RCC 7860 (cell line): ENCODE results near the gene BATF.

Experiments used
- DNase-seq: peaks from one replicate; pipeline ENCODE4 v3.0.0-alpha.2; 2015; ENCODE audit warnings: low spot score
- FAIRE-seq: peaks from 2 replicates; lab custom pipeline; 2012; peaks lifted over from hg19 to GRCh38; lab: Jason Lieb, UNC

BATF gene

GRCh38 chr14:75499084-75499875, 23.0 kb upstream of the BATF start:
- FAIRE-seq (no peak), DNase-seq (no peak)

- FAIRE-seq (no peak), DNase-seq (no peak)
Measured at GRCh38 chr14:75501080-75501479, 21.2 kb upstream of the BATF start.

DNA sequence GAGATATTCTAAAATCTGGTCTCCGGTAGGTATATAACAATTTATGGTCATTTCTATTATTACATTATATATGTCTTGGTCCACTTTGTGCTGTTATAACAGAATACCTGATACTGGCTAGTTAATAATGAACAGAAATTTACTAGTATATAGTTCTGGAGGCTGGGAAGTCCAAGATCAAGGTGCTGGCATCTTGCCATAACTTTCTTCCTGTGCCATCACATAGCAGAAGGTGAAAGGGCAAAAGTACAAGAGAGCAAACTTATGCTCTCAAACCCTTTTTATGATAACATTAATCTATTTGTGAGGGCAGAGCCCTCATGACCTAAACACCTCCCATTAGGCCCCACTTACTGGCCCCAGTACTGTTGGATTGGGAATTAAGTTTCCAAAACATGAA, 17.9 kb upstream of the BATF start:
- DNase-seq: no peak
- no peak for FAIRE-seq

GRCh38 chr14:75506930-75507329, 15.3 kb upstream of the BATF start:
- no peak for DNase-seq
- FAIRE-seq: no peak

DNA sequence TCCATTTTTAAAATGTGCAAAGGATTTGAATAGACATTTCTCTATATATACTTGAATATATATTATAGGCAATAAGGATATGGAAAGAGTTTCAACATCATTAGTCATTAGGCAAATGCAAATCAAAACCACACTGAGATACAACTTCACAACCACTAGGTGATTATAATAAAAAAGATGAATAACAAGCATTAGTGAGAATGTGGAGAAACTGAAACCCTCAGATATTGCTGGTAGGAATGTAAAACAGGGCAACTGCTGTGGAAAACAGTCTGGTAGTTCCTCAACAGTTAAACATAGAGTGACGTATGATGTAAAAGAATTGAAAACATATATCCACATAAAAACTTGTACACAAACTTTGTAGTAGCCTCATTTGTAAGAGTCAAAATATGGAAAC, 11.7 kb upstream of the BATF start:
- FAIRE-seq: no peak

GRCh38 chr14:75511201-75511600, 11.1 kb upstream of the BATF start:
- DNase-seq (no peak), FAIRE-seq (no peak)

More for the DNA sequence above, 11.7 kb upstream of the BATF start:
- no peak for DNase-seq

- FAIRE-seq (no peak), DNase-seq (no peak)
Measured at GRCh38 chr14:75513911-75514672, 8.2 kb upstream of the BATF start.

DNA sequence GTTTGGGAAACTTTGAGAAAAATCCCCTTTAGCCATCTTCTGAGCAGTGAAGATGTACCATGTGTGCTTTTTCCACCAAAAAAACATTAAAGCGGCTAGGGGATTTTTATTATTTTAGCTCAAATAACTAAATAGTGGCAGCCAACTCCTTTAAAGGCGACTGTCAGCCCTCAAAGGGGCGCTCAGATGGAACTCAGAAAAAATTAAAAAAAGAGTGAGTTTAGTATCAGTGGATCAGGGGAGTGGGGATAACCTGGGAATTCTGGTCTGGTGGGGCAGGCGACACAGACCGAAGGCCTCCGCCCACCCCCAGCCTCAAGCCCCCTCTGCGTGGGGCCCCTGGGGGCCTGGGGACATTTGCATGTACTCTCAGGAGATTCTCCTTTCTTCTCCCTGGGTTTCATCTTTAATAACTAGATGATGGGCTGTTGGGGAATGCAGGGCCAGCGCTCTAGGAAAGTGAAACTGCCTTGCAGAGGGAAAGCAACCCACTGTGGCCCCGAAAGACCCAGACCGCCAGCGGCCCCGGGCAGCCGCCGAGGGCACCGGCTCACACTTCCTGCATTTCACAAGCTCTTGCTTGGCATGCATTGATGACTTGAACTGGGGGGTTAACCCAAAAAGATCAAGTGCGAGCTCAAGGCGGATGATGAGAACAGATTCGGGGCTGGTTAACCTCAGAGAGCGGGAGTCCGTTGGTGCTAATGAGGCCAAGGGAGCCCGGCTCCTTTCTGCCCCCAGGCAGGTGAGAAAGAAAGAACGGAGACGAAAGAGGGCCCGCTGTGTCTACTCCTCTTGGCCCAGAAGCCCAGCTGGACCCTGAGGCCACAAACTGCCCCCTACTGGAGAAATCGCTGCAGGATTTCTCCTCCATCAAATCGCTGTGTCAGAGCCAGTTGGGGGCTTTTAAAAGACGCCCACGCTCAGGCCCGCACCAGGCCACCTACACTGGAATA, 7.3 kb upstream of the BATF start:
- FAIRE-seq (no peak), DNase-seq (no peak)

DNA sequence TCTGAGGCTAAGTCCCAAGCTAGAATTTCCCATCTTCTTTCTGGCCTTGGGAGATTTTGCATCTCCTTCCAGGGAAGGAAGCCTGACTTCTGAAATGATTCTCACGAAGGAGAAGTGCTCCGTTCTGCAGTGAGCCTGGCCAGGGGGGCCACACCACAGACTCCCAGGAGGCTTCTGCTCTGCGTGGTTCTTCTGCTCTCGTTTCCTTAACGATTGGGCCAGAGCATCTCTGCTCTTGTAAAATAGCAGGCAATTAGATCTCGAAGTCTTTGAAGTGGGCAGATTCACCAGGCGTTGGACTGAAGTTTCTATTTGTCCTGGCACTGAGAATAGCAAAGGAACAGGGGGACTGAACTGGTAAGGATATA, 6.7 kb upstream of the BATF start:
- DNase-seq (no peak), FAIRE-seq (no peak)

DNA sequence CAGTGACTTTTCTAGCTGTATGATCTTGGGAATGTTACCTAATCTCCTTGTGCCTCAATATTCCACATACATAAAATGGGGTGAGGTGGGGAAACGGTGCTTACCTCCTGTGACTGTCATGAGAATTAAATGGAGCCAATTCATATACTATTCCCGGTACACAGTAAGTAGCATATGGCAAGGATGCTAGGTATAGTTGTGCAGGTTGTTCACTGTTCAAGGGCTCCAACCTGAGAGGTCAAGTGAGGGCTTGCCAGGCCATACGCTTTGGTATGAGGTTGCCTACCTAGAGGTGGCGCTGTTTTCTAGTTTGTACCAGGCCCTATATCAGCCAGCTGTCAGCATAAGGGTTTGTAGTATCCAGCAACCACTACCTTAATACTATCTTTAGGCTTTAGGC, 3.6 kb upstream of the BATF start:
- no peak for FAIRE-seq
- no peak for DNase-seq

DNA sequence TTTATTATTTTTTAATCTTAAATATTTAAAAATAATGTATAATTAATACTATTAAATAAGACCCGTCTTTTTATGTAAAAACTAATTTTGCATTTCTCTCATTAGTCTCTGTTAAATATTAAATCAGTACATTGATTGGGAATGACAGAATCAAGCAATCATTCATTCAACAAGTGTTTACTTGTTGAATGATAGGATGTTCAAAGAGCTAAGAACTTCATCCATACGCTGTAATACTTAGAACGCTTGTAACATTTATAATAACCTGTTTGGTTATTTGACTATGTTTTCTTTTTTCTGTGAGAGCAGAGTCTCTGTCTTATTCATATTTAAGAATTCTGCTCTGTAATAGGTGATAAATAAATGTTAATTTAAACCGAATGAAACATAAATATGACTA, 2.9 kb upstream of the BATF start:
- FAIRE-seq: no peak
- no peak for DNase-seq

GRCh38 chr14:75519826-75520728, 2.2 kb upstream of the BATF start:
- DNase-seq (no peak), FAIRE-seq (no peak)

- DNase-seq (no peak), FAIRE-seq (no peak)
Measured at GRCh38 chr14:75520852-75521251, 1.4 kb upstream of the BATF start.

- FAIRE-seq (no peak), DNase-seq (no peak)
Measured at GRCh38 chr14:75521415-75522199, 662 bp upstream of the BATF start.

DNA sequence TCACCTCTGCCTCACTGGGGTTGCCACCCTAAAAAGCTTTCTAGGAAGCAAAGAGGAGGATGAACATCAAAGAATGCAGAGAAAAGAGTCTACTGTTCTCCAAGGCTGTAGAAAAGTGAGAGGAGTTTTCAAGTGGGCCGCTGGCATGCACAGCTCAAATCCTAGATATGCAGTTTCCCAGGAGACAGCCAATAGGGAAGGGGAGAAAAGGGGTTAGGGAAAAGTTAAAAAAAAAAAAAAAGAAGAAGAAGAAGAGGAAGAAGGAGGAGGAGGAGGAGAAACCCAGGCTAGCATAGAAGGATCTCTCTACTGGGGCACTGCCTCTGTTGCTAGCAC, 682 bp downstream of the BATF start:
- FAIRE-seq: no peak

DNA sequence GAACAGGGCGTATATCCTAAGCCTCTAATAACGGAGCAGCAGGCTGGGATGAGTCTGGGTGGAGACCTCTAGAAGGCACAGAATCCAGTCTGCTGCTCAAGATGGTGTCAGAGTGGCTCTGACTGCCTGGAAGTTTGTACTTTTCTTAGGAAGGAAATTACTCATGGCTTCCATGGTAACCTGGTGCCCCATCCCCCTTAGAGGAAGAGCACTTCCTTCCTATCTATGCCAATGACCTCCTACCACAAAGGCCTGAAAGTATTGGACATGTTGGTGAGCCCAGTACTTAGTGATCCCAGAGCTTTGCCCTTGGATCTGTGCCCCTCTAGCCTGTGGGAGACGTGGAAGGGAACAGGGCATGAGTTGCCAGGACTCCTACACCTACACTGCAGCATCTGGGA, 1.5 kb downstream of the BATF start:
- FAIRE-seq (no peak), DNase-seq (no peak)

More for the DNA sequence above, 682 bp downstream of the BATF start:
- DNase-seq: no peak

- DNase-seq (no peak), FAIRE-seq (no peak)
Measured at GRCh38 chr14:75525969-75526368, 3.7 kb downstream of the BATF start.

DNA sequence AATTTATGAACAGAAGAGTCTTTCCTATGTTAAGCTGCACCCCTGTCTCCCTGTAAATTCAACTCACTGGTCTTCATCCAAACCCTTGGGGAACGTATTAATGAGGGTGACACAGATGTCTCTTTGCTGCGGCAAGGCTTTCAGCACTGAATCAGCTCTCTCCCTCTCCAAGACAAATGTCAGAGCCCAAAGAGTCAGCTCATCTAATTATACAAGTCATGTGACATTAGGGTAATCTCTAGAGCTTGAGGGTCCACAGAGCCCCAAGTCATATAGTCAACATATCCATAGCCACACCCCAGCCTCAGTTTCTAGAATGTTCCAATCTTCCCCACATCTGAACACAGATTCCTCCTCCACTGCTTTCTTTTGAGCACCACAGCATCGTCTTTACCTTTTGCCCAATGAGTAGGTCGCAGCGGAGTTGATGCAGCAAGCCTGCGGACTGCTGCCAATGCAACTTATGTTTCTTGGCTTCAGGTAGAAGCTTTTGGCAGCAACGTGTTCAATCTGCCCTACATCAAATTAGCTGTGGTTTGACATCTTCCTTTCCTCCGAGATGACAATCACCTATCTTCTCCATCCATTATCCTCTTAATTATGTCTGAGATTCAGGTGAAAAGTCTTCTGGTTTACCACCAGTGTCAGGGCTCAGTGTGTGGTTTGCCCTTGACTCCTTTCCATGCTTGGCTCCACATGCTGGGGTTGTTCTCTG, 5.3 kb downstream of the BATF start:
- no peak for FAIRE-seq
- no peak for DNase-seq

DNA sequence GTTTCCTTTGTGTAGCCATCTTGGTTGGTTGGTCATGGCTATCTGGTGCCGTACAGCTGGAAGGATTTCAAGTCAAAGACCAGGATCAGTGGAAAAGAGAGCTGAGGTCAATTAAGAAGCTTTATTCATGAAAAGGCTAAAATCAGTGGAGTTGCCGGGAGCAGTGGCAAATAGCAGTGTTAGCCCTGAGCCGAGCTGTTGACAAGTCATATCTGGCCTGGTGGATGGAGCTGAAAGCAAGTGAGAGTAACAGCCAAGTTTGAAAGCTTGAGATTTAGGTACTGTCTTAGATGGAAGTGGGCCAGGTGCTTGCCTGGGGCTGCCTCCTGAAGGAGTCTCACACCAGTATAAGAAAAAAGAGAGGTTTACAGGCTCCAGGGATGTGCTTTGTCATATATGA, 9.0 kb downstream of the BATF start:
- DNase-seq: no peak
- FAIRE-seq: no peak
